IMR-90 (cell line): ENCODE results near the gene LYPD3. TPM values are rescaled to one million over a fixed set of nuclear protein-coding genes. Genes with fewer than 3 reads are reported as not detected.

Experiments used
- ATAC-seq: fragments of 200-7000 bp; cut with Tn5 transposase; 2 replicates; pipeline ENCODE4 v1.9.1; 2020; ENCODE audit warnings: low read depth, mild to moderate bottlenecking, moderate library complexity
- BruUV-seq: library from RNA; stranded (reverse); fragments of 400-500 nt; replicated peaks from 2 replicates; lab custom pipeline; 2021; lab: Mats Ljungman, UMichigan
- CTCF ChIA-PET: fragments of 300-600 bp; formaldehyde crosslinking; extraction: SDS; loops from one replicate; lab custom pipeline; 2021; ENCODE audit warnings: antibody characterized with exemption; lab: Yijun Ruan, JAX
- POLR2A ChIA-PET: fragments of 300-600 bp; sonication (Branson Sonifier 250); formaldehyde crosslinking; loops from one replicate; lab custom pipeline; 2022; ENCODE audit warnings: antibody characterized with exemption; ENCODE audit not compliant: unreplicated experiment; lab: Charles Lee
- DNase-seq: peaks from one replicate; pipeline ENCODE4 v3.0.0; 2013
- H2AFZ ChIP-seq: replicated peaks from 2 replicates; pipeline ENCODE3; 2013; ENCODE audit warnings: low read length, mild to moderate bottlenecking; ENCODE audit not compliant: poor library complexity
- H2AK5ac ChIP-seq: 2 replicates; pipeline ENCODE4 v1.6.1; 2013; ENCODE audit warnings: low read depth, low read length, inconsistent platforms
- H2AK9ac ChIP-seq: replicated peaks from 2 replicates; pipeline ENCODE3; 2013; ENCODE audit warnings: mild to moderate bottlenecking, low read depth, low read length, moderate library complexity; ENCODE audit not compliant: poor library complexity
- H2BK120ac ChIP-seq: 2 replicates; pipeline ENCODE4 v1.6.1; 2013; ENCODE audit warnings: low read depth, low read length, inconsistent platforms
- H2BK15ac ChIP-seq: 3 replicates; pipeline ENCODE4 v1.6.1; 2013; ENCODE audit warnings: low read depth, low read length, inconsistent platforms
- H2BK20ac ChIP-seq: 2 replicates; pipeline ENCODE4 v1.6.1; 2013; ENCODE audit warnings: low read depth, mild to moderate bottlenecking, inconsistent platforms, low read length, moderate library complexity
- H2BK5ac ChIP-seq: 2 replicates; pipeline ENCODE4 v1.6.1; 2013; ENCODE audit warnings: mild to moderate bottlenecking, low read depth, low read length, inconsistent platforms; ENCODE audit not compliant: poor library complexity, severe bottlenecking
- H3K14ac ChIP-seq: replicated peaks from 2 replicates; pipeline ENCODE4 v1.6.1; 2013; ENCODE audit warnings: low read depth, low read length, inconsistent platforms
- H3K18ac ChIP-seq: 2 replicates; pipeline ENCODE4 v1.6.1; 2013; ENCODE audit warnings: low read depth, low read length, control low read depth
- H3K23ac ChIP-seq: 2 replicates; pipeline ENCODE4 v1.6.1; 2013; ENCODE audit warnings: low read depth, low read length, inconsistent platforms
- H3K27ac ChIP-seq: 2 replicates; pipeline ENCODE4 v1.5.1; 2013; ENCODE audit warnings: mild to moderate bottlenecking, control low read depth, low read length; ENCODE audit not compliant: insufficient read depth
- H3K27me3 ChIP-seq: 2 replicates; pipeline ENCODE4 v1.6.1; 2013; ENCODE audit warnings: low read length; ENCODE audit not compliant: control insufficient read depth, insufficient read depth
- H3K36me3 ChIP-seq: 2 replicates; pipeline ENCODE4 v1.6.1; 2013; ENCODE audit warnings: low read length, mixed read lengths; ENCODE audit not compliant: control insufficient read depth, insufficient read depth
- H3K4ac ChIP-seq: 2 replicates; pipeline ENCODE4 v1.6.1; 2013; ENCODE audit warnings: low read depth, low read length, inconsistent platforms
- H3K4me1 ChIP-seq: 2 replicates; pipeline ENCODE4 v1.6.1; 2013; ENCODE audit warnings: low read length, mixed read lengths; ENCODE audit not compliant: control insufficient read depth, insufficient read depth
- H3K4me2 ChIP-seq: 2 replicates; pipeline ENCODE4 v1.6.1; 2013; ENCODE audit warnings: low read depth, mild to moderate bottlenecking, control low read depth, low read length, moderate library complexity
- H3K4me3 ChIP-seq: 2 replicates; pipeline ENCODE4 v1.5.1; 2013; ENCODE audit warnings: low read depth, mild to moderate bottlenecking, control low read depth, low read length, moderate library complexity; ENCODE audit not compliant: insufficient read depth
- H3K56ac ChIP-seq: 2 replicates; pipeline ENCODE4 v1.6.1; 2013; ENCODE audit warnings: low read length, inconsistent platforms; ENCODE audit not compliant: insufficient read depth; ENCODE audit errors: extremely low read depth
- H3K79me1 ChIP-seq, 2 experiments: 2 replicates each; pipeline ENCODE4 v1.6.1; 2013; ENCODE audit warnings: low read length in 2 of 2, inconsistent platforms in 1 of 2, low read depth in 1 of 2
- H3K9ac ChIP-seq: 2 replicates; pipeline ENCODE4 v1.6.1; 2013; ENCODE audit warnings: low read depth, low read length, control low read depth
- H3K9me1 ChIP-seq: 2 replicates; pipeline ENCODE4 v1.6.1; 2013; ENCODE audit warnings: low read length, inconsistent platforms; ENCODE audit not compliant: insufficient read depth
- H3K9me3 ChIP-seq: 2 replicates; pipeline ENCODE4 v1.6.1; 2013; ENCODE audit warnings: low read length; ENCODE audit not compliant: control insufficient read depth, insufficient read depth
- H4K20me1 ChIP-seq: 2 replicates; pipeline ENCODE4 v1.6.1; 2013; ENCODE audit warnings: low read length, inconsistent platforms; ENCODE audit not compliant: insufficient read depth
- H4K5ac ChIP-seq: 2 replicates; pipeline ENCODE4 v1.6.1; 2013; ENCODE audit warnings: mild to moderate bottlenecking, low read depth, low read length, control low read depth
- H4K8ac ChIP-seq, 2 experiments: 2 replicates each; pipeline ENCODE4 v1.6.1; 2013; ENCODE audit warnings: low read depth in 2 of 2, low read length in 2 of 2, control low read depth in 1 of 2, inconsistent platforms in 1 of 2
- H4K91ac ChIP-seq: 2 replicates; pipeline ENCODE4 v1.6.1; 2013; ENCODE audit warnings: low read depth, low read length, inconsistent platforms; ENCODE audit not compliant: insufficient read depth
- BHLHE40 ChIP-seq: fragments of 150-350 bp; IDR thresholded peaks from 2 replicates; pipeline ENCODE4 v1.6.1; 2016; ENCODE audit warnings: mild to moderate bottlenecking, low read depth, low read length
- CHD1 ChIP-seq: IDR thresholded peaks from 2 replicates; pipeline ENCODE4 v1.6.1; 2012; ENCODE audit warnings: low read depth, low read length, improper control_type of control experiment
- CTCF ChIP-seq: conservative IDR thresholded peaks from 2 replicates; pipeline ENCODE4 v1.5.1; 2012; ENCODE audit warnings: mild to moderate bottlenecking, low read depth, low read length, improper control_type of control experiment
- ELK1 ChIP-seq: fragments of 150-350 bp; IDR thresholded peaks from 2 replicates; pipeline ENCODE4 v1.6.1; 2016; ENCODE audit warnings: low read depth, mild to moderate bottlenecking, low read length, moderate library complexity, borderline replicate concordance
- FOS ChIP-seq: fragments of 150-350 bp; IDR thresholded peaks from 2 replicates; pipeline ENCODE4 v1.6.1; 2016; ENCODE audit warnings: low read depth, low read length
- MAFK ChIP-seq: IDR thresholded peaks from 2 replicates; pipeline ENCODE4 v1.6.1; 2012; ENCODE audit warnings: low read depth, low read length, improper control_type of control experiment
- MXI1 ChIP-seq: IDR thresholded peaks from 2 replicates; pipeline ENCODE4 v1.6.1; 2012; ENCODE audit warnings: low read depth, mild to moderate bottlenecking, low read length, moderate library complexity, borderline replicate concordance
- NFE2L2 ChIP-seq: fragments of 150-350 bp; IDR thresholded peaks from 2 replicates; pipeline ENCODE4 v1.6.1; 2016; ENCODE audit warnings: low read depth, mild to moderate bottlenecking, low read length
- POLR2A ChIP-seq: IDR thresholded peaks from 2 replicates; pipeline ENCODE4 v1.6.1; 2012; ENCODE audit warnings: mild to moderate bottlenecking, low read depth, low read length
- RAD21 ChIP-seq: IDR thresholded peaks from 2 replicates; pipeline ENCODE4 v1.6.1; 2012; ENCODE audit warnings: low read length, improper control_type of control experiment
- RCOR1 ChIP-seq: IDR thresholded peaks from 2 replicates; pipeline ENCODE4 v1.6.1; 2012; ENCODE audit warnings: mild to moderate bottlenecking, low read length, improper control_type of control experiment; ENCODE audit not compliant: insufficient replicate concordance
- RFX5 ChIP-seq: IDR thresholded peaks from 2 replicates; pipeline ENCODE4 v1.8.0; 2012; ENCODE audit warnings: low read depth, mild to moderate bottlenecking, low read length, moderate library complexity
- SMC3 ChIP-seq: fragments of 150-350 bp; IDR thresholded peaks from 2 replicates; pipeline ENCODE4 v1.6.1; 2016; ENCODE audit warnings: low read depth, mild to moderate bottlenecking, antibody characterized with exemption, low read length, moderate library complexity
- WGBS, 2 experiments: methylation state at CpG; one replicate each; pipeline versions ENCODE4 v1.1.5 to v1.1.7; 2013; ENCODE audit warnings: missing lambda C conversion rate in 2 of 2; ENCODE audit not compliant: insufficient read length in 1 of 2; ENCODE audit errors: extremely low coverage in 2 of 2; 5-methylcytosine and 5-hydroxymethylcytosine counted together
- dilution Hi-C: fragments of 300-500 bp; cut with HindIII; formaldehyde crosslinking; loops from one replicate; pipeline ENCODE4 v1.14.3; 2018; ENCODE audit warnings: low sequenced_read_pairs; ENCODE audit not compliant: unreplicated experiment
- in situ Hi-C: fragments of 300-500 bp; cut with MboI; formaldehyde crosslinking; loops from 3 replicates; pipeline ENCODE4 v1.14.3; 2019; ENCODE audit warnings: low sequenced_read_pairs, inconsistent platforms, mixed read lengths
- intact Hi-C: fragments of 100-400 bp; cut with micrococcal nuclease; formaldehyde crosslinking; loops from 2 replicates; pipeline ENCODE4 v1.10.0; 2022
- polyA plus RNA-seq, 3 experiments: library from polyadenylated mRNA; depleted of rRNA; stranded (reverse); fragments of >200 nt; gene quantifications; 2 replicates each; pipeline ENCODE4 v1.2.3, GENCODE V29; 2012; ENCODE audit warnings: low replicate concordance in 1 of 3
- total RNA-seq: library from RNA; depleted of rRNA; stranded (reverse); fragments of >200 nt; gene quantifications from 2 replicates; pipeline ENCODE4 v1.2.3, GENCODE V29; 2012

The LYPD3 gene
- total and polyA plus RNA-seq, 2 of the 4 experiments (the other 2 are of a cell fraction) = 0.18 to 1.1 TPM

- DNase-seq = no peak
- H3K18ac ChIP-seq = no peak overlapping the region
- TF ChIP-seq RFX5 (no peak), MAFK (no peak), CHD1 (no peak), ELK1 (no peak), RAD21 (no peak), POLR2A (no peak), SMC3 (no peak), NFE2L2 (no peak), CTCF (no peak), MXI1 (no peak), BHLHE40 (no peak), RCOR1 (no peak), FOS (no peak)
- H4K20me1 ChIP-seq = no peaks in the 10 kb centered on the region
- H4K91ac ChIP-seq = no peak overlapping the region
- H3K36me3 ChIP-seq = peaks cover 11% of the 10 kb centered on the region
- H2AK9ac ChIP-seq = no peak overlapping the region
- no peak overlapping the region for H3K4ac ChIP-seq
- H3K9ac ChIP-seq = no peak overlapping the region
- BruUV-seq = no TSS peak
- H3K79me1 ChIP-seq = no peaks in the 10 kb centered on the region
- H4K5ac ChIP-seq = no peak overlapping the region
- no peaks in the 10 kb centered on the region for H3K27me3 ChIP-seq
- no peak overlapping the region for H3K23ac ChIP-seq
- CTCF ChIA-PET = interaction anchor here (0.6 kb wide), 1 partner anchor 12 kb away, joined by 4 read pairs; no protein-coding TSS in a partner anchor
- no peak overlapping the region for H3K27ac ChIP-seq
- H3K56ac ChIP-seq = no peak overlapping the region
- 100% methylated on average over 1 of the region's 7 CpGs; no CpG with 5 or more reads in 1 of the 2 experiments for WGBS, 2 experiments
- no peak overlapping the region for H3K14ac ChIP-seq
- ATAC-seq = no peak
- dilution Hi-C loops (no loop called here), intact Hi-C loops (no loop called here), in situ Hi-C loops (no loop called here)
- H3K9me3 ChIP-seq = no peaks in the 10 kb centered on the region
- H2BK15ac ChIP-seq = no peak overlapping the region
- no peaks in the 10 kb centered on the region for H3K4me1 ChIP-seq
- H2AFZ ChIP-seq = no peak overlapping the region
- peaks cover 5% of the 10 kb centered on the region; the same call in 1 of the 2 replicates for H3K9me1 ChIP-seq
- H2BK120ac ChIP-seq = no peak overlapping the region
- H2BK20ac ChIP-seq = no peak overlapping the region
- H4K8ac ChIP-seq = no peak overlapping the region
- no peak overlapping the region for H2AK5ac ChIP-seq
- no peak overlapping the region for H3K4me2 ChIP-seq
- H3K4me3 ChIP-seq = no peak overlapping the region
- POLR2A ChIA-PET = no interaction called here
- H2BK5ac ChIP-seq = no peak overlapping the region
These were observed 24.7 kb upstream of the LYPD3 start for GRCh38 chr19:43489979-43490599.
